HepG2 (cell line): ENCODE measurements around the gene ZNF584. TPM values are rescaled to one million over a fixed set of nuclear protein-coding genes. Genes with fewer than 3 reads are reported as not detected.

Experiments used
- ARID2 ChIP-seq: sonication (generic); formaldehyde crosslinking; IDR thresholded peaks from 2 replicates; pipeline ENCODE4 v1.8.1; 2022; ENCODE audit warnings: mild to moderate bottlenecking, missing genetic modification reagents, borderline replicate concordance
- ATF6 ChIP-seq: sonication (generic); formaldehyde crosslinking; conservative IDR thresholded peaks from 2 replicates; pipeline ENCODE4 v1.4.0; 2020; ENCODE audit warnings: missing genetic modification reagents
- HNF4A ChIP-seq: sonication (generic); formaldehyde crosslinking; IDR thresholded peaks from 2 replicates; pipeline ENCODE4 v1.4.0; 2020; ENCODE audit warnings: missing genetic modification reagents
- HNF4G ChIP-seq, 2 experiments: sonication (generic) in 1 of 2; formaldehyde crosslinking in 1 of 2; IDR thresholded peaks; 2 replicates each; pipeline versions ENCODE4 v1.4.0 to v1.6.1; 2011 to 2020; ENCODE audit warnings: borderline replicate concordance in 2 of 2, low read depth in 2 of 2, mild to moderate bottlenecking in 2 of 2, low read length in 1 of 2, missing genetic modification reagents in 1 of 2, moderate library complexity in 1 of 2
- KDM4B ChIP-seq: sonication (generic); formaldehyde crosslinking; IDR thresholded peaks from 2 replicates; pipeline ENCODE4 v1.4.0; 2020; ENCODE audit warnings: missing genetic modification reagents
- MEF2D ChIP-seq: sonication (generic); formaldehyde crosslinking; IDR thresholded peaks from 2 replicates; pipeline ENCODE4 v1.5.1; 2020; ENCODE audit warnings: mild to moderate bottlenecking, missing genetic modification reagents
- MXD3 ChIP-seq: IDR thresholded peaks from 2 replicates; pipeline ENCODE4 v1.6.1; 2016; ENCODE audit warnings: mild to moderate bottlenecking, missing biosample characterization, missing genetic modification reagents
- MXI1 ChIP-seq: IDR thresholded peaks from 3 replicates; pipeline ENCODE4 v1.6.1; 2012; ENCODE audit warnings: low read depth, low read length, inconsistent platforms, borderline replicate concordance
- NCOA5 ChIP-seq: sonication (generic); formaldehyde crosslinking; IDR thresholded peaks from 2 replicates; pipeline ENCODE4 v1.4.0; 2020; ENCODE audit warnings: missing genetic modification reagents
- NFKB2 ChIP-seq: sonication (generic); formaldehyde crosslinking; IDR thresholded peaks from 2 replicates; pipeline ENCODE4 v1.4.0; 2020; ENCODE audit warnings: missing genetic modification reagents, borderline replicate concordance
- PATZ1 ChIP-seq: sonication (generic); formaldehyde crosslinking; IDR thresholded peaks from 2 replicates; pipeline ENCODE4 v1.4.0; 2020; ENCODE audit warnings: missing genetic modification reagents
- PHF20 ChIP-seq: sonication (generic); formaldehyde crosslinking; IDR thresholded peaks from 2 replicates; pipeline ENCODE4 v1.5.0; 2020; ENCODE audit warnings: mild to moderate bottlenecking, missing genetic modification reagents
- ZBTB10 ChIP-seq: sonication (generic); formaldehyde crosslinking; IDR thresholded peaks from 2 replicates; pipeline ENCODE4 v1.4.0; 2020; ENCODE audit warnings: missing genetic modification reagents, borderline replicate concordance
- ZFY ChIP-seq: sonication (generic); formaldehyde crosslinking; IDR thresholded peaks from 2 replicates; pipeline ENCODE4 v1.4.0; 2020; ENCODE audit warnings: missing genetic modification reagents
- ZNF121 ChIP-seq: sonication (generic); formaldehyde crosslinking; IDR thresholded peaks from 2 replicates; pipeline ENCODE4 v1.5.0; 2020; ENCODE audit warnings: mild to moderate bottlenecking, missing genetic modification reagents
- ZNF33A ChIP-seq: sonication (generic); formaldehyde crosslinking; IDR thresholded peaks from 2 replicates; pipeline ENCODE4 v1.5.1; 2020; ENCODE audit warnings: missing genetic modification reagents, mild to moderate bottlenecking, moderate library complexity, borderline replicate concordance
- ZNF430 ChIP-seq: sonication (generic); formaldehyde crosslinking; IDR thresholded peaks from 2 replicates; pipeline ENCODE4 v1.9.0; 2021; ENCODE audit warnings: mild to moderate bottlenecking, missing genetic modification reagents
- ZNF7 ChIP-seq: IDR thresholded peaks from 2 replicates; pipeline ENCODE4 v1.6.1; 2016; ENCODE audit warnings: missing biosample characterization, missing genetic modification reagents
- ZNF704 ChIP-seq: sonication (generic); formaldehyde crosslinking; IDR thresholded peaks from 2 replicates; pipeline ENCODE4 v1.8.1; 2023; ENCODE audit warnings: mild to moderate bottlenecking, inconsistent platforms, moderate library complexity, missing genetic modification reagents, borderline replicate concordance
- ZNF878 ChIP-seq: sonication (generic); formaldehyde crosslinking; IDR thresholded peaks from 2 replicates; pipeline ENCODE4 v1.8.1; 2023; ENCODE audit warnings: mild to moderate bottlenecking, missing genetic modification reagents, moderate library complexity
- polyA plus RNA-seq, 8 experiments: library from polyadenylated mRNA; depleted of rRNA in 3 of 8; stranded (reverse) in 7 of 8; unstranded in 1 of 8; fragments of >200 nt; fragmentation: Illumina TruSeq in 4 of 8; extraction: Trizol in 4 of 8; gene quantifications; 2 replicates each; pipeline versions ENCODE4 v1.2.1 to v1.2.3, GENCODE V29; 2011 to 2016; ENCODE audit warnings: low read depth in 4 of 8, missing spikeins in 1 of 8, mixed read lengths in 1 of 8; ENCODE audit not compliant: insufficient read depth in 1 of 8
- total RNA-seq, 5 experiments: library from RNA; depleted of rRNA; stranded (reverse); fragments of >200 nt; fragmentation: Illumina TruSeq; extraction: Trizol; gene quantifications; 2 replicates each; pipeline ENCODE4 v1.2.3, GENCODE V29; 2016; ENCODE audit warnings: low read depth in 1 of 5

ZNF584 gene
- total and polyA plus RNA-seq, 2 of the 13 experiments (the other 11 are each of a cell fraction or from before 2014, with no cell fraction given): 2.4 to 7.0 TPM

DNA sequence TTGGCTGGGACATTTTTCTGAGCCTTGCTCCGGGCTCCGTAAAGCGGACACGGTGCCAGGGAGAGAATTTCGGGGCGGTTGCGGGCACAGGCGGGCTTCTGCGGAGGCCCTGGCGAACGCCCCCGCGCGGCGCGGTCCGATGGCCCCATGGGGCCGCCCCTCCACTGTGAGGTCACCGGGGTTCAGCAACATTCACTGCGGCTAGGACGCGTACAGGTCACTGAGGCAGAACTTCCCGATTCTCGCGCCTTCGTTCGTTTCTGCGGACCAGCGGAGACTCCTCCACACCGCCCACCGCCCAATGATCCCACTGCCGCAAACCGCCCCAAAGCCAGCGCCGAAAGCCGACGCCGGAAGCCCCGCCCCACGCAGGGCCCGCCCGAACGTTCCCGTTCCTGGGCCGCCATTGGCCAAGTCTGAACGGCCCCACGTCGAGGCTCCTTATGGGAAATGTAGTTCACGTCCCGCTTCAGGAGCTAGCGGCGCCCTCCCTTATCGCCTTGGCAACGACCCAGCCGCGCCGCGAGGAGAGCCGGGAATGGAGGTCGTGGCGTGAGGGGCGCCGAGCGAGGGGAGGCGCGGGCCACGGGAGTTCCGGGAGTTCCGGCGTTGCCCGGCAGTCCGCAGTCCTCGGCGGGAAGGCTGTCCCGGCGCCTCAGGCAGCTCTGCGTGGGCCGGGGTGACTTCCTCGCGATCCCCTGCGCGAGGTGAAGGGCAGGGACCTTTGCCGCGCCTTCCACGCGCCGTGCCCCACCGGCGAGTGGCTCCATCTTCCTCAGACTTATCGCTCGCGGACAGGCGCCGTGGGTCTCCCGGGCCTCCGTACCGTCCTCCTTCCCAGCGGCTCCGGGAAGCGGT, at the start of gene ZNF584 (continued):
- TF ChIP-seq ZNF33A (CRISPR knock-in tag) (peak; percentile 90; the same call in 1 of the 2 replicates), MXI1 (peak; percentile 95; the same call in 2 of the 3 replicates), HNF4G (IDR thresholded peaks at IDR 0.05; ENCODE audit: borderline replicate concordance, low read depth, low read length) (no peak), HNF4G (CRISPR knock-in tag; IDR thresholded peaks at IDR 0.05; ENCODE audit: borderline replicate concordance, low read depth) (peak; percentile 19; the same call in 1 of the 2 replicates), HNF4A (CRISPR knock-in tag) (no peak), ATF6 (CRISPR knock-in tag) (no peak), ZNF121 (CRISPR knock-in tag) (no peak), MEF2D (no peak), ARID2 (CRISPR knock-in tag) (no peak), ZNF430 (CRISPR knock-in tag) (no peak), NFKB2 (CRISPR knock-in tag) (peak; percentile 43; the same call in 1 of the 2 replicates), ZBTB10 (CRISPR knock-in tag) (no peak; the same call in 1 of the 2 replicates), ZNF7 (CRISPR knock-in tag) (no peak), ZFY (peak; percentile 74; the same call in 1 of the 2 replicates), KDM4B (CRISPR knock-in tag) (no peak), MXD3 (CRISPR knock-in tag) (0 out of 2 replicates have a peak, but pooled peaks have one; percentile 58), PHF20 (CRISPR knock-in tag) (peak; percentile 69), PATZ1 (CRISPR knock-in tag) (no peak; the same call in 1 of the 2 replicates), ZNF704 (CRISPR knock-in tag) (no peak), ZNF878 (CRISPR knock-in tag) (no peak), NCOA5 (CRISPR knock-in tag) (no peak)
